Hepatocyte (in vitro differentiated cells): ENCODE measurements around the gene NDST4. TPM values are rescaled to one million over a fixed set of nuclear protein-coding genes. Genes with fewer than 3 reads are reported as not detected.

Experiments used
- DNase-seq: peaks from one replicate; pipeline ENCODE4 v3.0.0-alpha.2; 2016; ENCODE audit warnings: low spot score
- H2AFZ ChIP-seq: fragments of 200-600 bp; sonication (generic); 2 replicates; pipeline ENCODE4 v1.6.0; 2016; ENCODE audit warnings: antibody characterized with exemption, mild to moderate bottlenecking
- H3K27ac ChIP-seq: fragments of 200-600 bp; sonication (generic); 2 replicates; pipeline ENCODE4 v1.5.1; 2016; ENCODE audit warnings: mild to moderate bottlenecking
- H3K27me3 ChIP-seq: fragments of 200-600 bp; sonication (generic); 2 replicates; pipeline ENCODE4 v1.6.1; 2016
- H3K36me3 ChIP-seq: fragments of 200-600 bp; sonication (generic); replicated peaks from 2 replicates; pipeline ENCODE4 v1.5.1; 2016; ENCODE audit warnings: low read depth; ENCODE audit not compliant: insufficient read depth
- H3K4me1 ChIP-seq: fragments of 200-600 bp; sonication (generic); 2 replicates; pipeline ENCODE4 v1.5.1; 2016; ENCODE audit warnings: mild to moderate bottlenecking, moderate library complexity; ENCODE audit not compliant: insufficient read depth
- H3K4me2 ChIP-seq: fragments of 200-600 bp; sonication (generic); 2 replicates; pipeline ENCODE4 v1.6.0; 2016
- H3K4me3 ChIP-seq: fragments of 200-600 bp; sonication (generic); 2 replicates; pipeline ENCODE4 v1.5.1; 2016; ENCODE audit warnings: mild to moderate bottlenecking
- H3K79me2 ChIP-seq: fragments of 200-600 bp; sonication (generic); 2 replicates; pipeline ENCODE4 v1.6.0; 2017; ENCODE audit warnings: mild to moderate bottlenecking
- H3K9me2 ChIP-seq: fragments of 200-600 bp; sonication (generic); replicated peaks from 2 replicates; pipeline ENCODE4 v1.6.0; 2017; ENCODE audit warnings: mild to moderate bottlenecking; ENCODE audit not compliant: insufficient read depth
- H3K9me3 ChIP-seq: fragments of 200-600 bp; sonication (generic); 2 replicates; pipeline ENCODE4 v1.5.1; 2016; ENCODE audit warnings: low read depth, mild to moderate bottlenecking
- H4K20me1 ChIP-seq: fragments of 200-600 bp; sonication (generic); 2 replicates; pipeline ENCODE4 v1.6.0; 2016; ENCODE audit warnings: mild to moderate bottlenecking; ENCODE audit not compliant: insufficient read depth, poor library complexity, severe bottlenecking
- CTCF ChIP-seq: fragments of 200-600 bp; sonication (generic); IDR thresholded peaks from 2 replicates; pipeline ENCODE4 v1.5.1; 2016; ENCODE audit warnings: antibody characterized with exemption, mild to moderate bottlenecking; ENCODE audit not compliant: poor library complexity
- EZH2 ChIP-seq: fragments of 200-600 bp; sonication (generic); IDR thresholded peaks from 2 replicates; pipeline ENCODE4 v1.6.1; 2016; ENCODE audit warnings: antibody characterized with exemption, mild to moderate bottlenecking, borderline replicate concordance
- EZH2phosphoT487 ChIP-seq: fragments of 200-600 bp; sonication (generic); IDR thresholded peaks from one replicate; pipeline ENCODE4 v1.6.1; 2018; ENCODE audit warnings: antibody characterized with exemption, mild to moderate bottlenecking, low read depth, moderate library complexity; ENCODE audit not compliant: unreplicated experiment, severe bottlenecking
- WGBS: methylation state at CpG from one replicate; pipeline ENCODE4 v1.1.6; 2016; ENCODE audit warnings: low lambda C conversion rate; ENCODE audit errors: missing lambda C conversion rate; 5-methylcytosine and 5-hydroxymethylcytosine counted together
- polyA plus RNA-seq: library from polyadenylated mRNA; unstranded; fragments of >200 nt; fragmentation: Nextera tagmentation; extraction: Ambion mirVana; gene quantifications from 2 replicates; pipeline ENCODE4 v1.2.1, GENCODE V29; 2016
- total RNA-seq: library from RNA; depleted of rRNA; stranded (reverse); fragments of >200 nt; gene quantifications from 2 replicates; pipeline ENCODE4 v1.2.3, GENCODE V29; 2014

The NDST4 gene
- total and polyA plus RNA-seq, 2 experiments from 2014 or later, result 0.37 TPM; not detected in 1

- H3K4me1 ChIP-seq, result no peaks in the 10 kb centered on the region
- no peaks in the 10 kb centered on the region for H3K9me3 ChIP-seq
- no peak for DNase-seq
- H3K27ac ChIP-seq, result no peak overlapping the region
- H3K9me2 ChIP-seq, result no peaks in the 10 kb centered on the region
- no peak overlapping the region for H3K4me2 ChIP-seq
- no peaks in the 10 kb centered on the region for H3K36me3 ChIP-seq
- H4K20me1 ChIP-seq, result no peaks in the 10 kb centered on the region
- no peak overlapping the region for H3K4me3 ChIP-seq
- H3K27me3 ChIP-seq, result no peaks in the 10 kb centered on the region
- no peak overlapping the region for H2AFZ ChIP-seq
- H3K79me2 ChIP-seq, result no peaks in the 10 kb centered on the region
- TF ChIP-seq EZH2phosphoT487, result no peak
- no peak for TF ChIP-seq CTCF
- no peak for TF ChIP-seq EZH2
Observed at GRCh38 chr4:114875630-114876029, 237.8 kb downstream of the NDST4 start.

GRCh38 chr4:114874321-114874720 lies 239.1 kb downstream of the NDST4 start:
- DNase-seq, result no peak
- Histone ChIP-seq H3K4me2 (no peak overlapping the region), H2AFZ (no peak overlapping the region), H3K36me3 (no peaks in the 10 kb centered on the region), H3K79me2 (no peaks in the 10 kb centered on the region), H3K27ac (no peak overlapping the region), H3K4me3 (no peak overlapping the region), H3K4me1 (no peaks in the 10 kb centered on the region), H3K27me3 (no peaks in the 10 kb centered on the region), H3K9me2 (no peaks in the 10 kb centered on the region), H4K20me1 (no peaks in the 10 kb centered on the region), H3K9me3 (no peaks in the 10 kb centered on the region)
- TF ChIP-seq EZH2 (no peak), EZH2phosphoT487 (no peak), CTCF (no peak)
- 93% methylated on average over 1 of the region's 1 CpG for WGBS

- Histone ChIP-seq H2AFZ (no peak overlapping the region), H3K4me2 (no peak overlapping the region), H3K79me2 (no peaks in the 10 kb centered on the region), H3K4me1 (no peaks in the 10 kb centered on the region), H3K36me3 (no peaks in the 10 kb centered on the region), H4K20me1 (no peaks in the 10 kb centered on the region), H3K9me2 (no peaks in the 10 kb centered on the region), H3K27me3 (no peaks in the 10 kb centered on the region), H3K27ac (no peak overlapping the region), H3K4me3 (no peak overlapping the region), H3K9me3 (no peaks in the 10 kb centered on the region)
- TF ChIP-seq EZH2 (no peak), EZH2phosphoT487 (no peak), CTCF (no peak)
- DNase-seq, result no peak
- 52% methylated on average over 1 of the region's 1 CpG for WGBS
Observed at GRCh38 chr4:114870987-114871386, 242.4 kb downstream of the NDST4 start.
